Upper lobe of left lung (tissue), 6 donors: ENCODE measurements around the gene HSD11B2. TPM values are rescaled to one million over a fixed set of nuclear protein-coding genes. Genes with fewer than 3 reads are reported as not detected.
A peak's percentile ranks its signal among the peaks of the same experiment; 100 is the strongest.

ENCODE experiments used
- ATAC-seq, 2 donors: fragments of 200-7000 bp; cut with Tn5 transposase; one replicate each; pipeline ENCODE4 v1.9.1; 2022; ENCODE audit warnings: mild to moderate bottlenecking in 2 of 2, moderate library complexity in 2 of 2; ENCODE audit not compliant: low FRiP score in 2 of 2
- DNase-seq, 2 donors: peaks; one replicate each; pipeline ENCODE4 v3.0.0-alpha.2; 2019 to 2020
- H3K27ac ChIP-seq, 4 donors: fragments of 200-600 bp; sonication (generic); one replicate each; pipeline ENCODE4 v1.5.1; 2016 to 2019
- H3K27me3 ChIP-seq, 4 donors: fragments of 200-600 bp; sonication (generic); one replicate each; pipeline ENCODE4 v1.5.1; 2017 to 2019
- H3K36me3 ChIP-seq, 4 donors: fragments of 200-600 bp; sonication (generic); one replicate each; pipeline ENCODE4 v1.5.1; 2016 to 2019
- H3K4me1 ChIP-seq, 4 donors: fragments of 200-600 bp; sonication (generic); one replicate each; pipeline ENCODE4 v1.5.1; 2018 to 2019
- H3K4me3 ChIP-seq, 4 donors: fragments of 200-600 bp; sonication (generic); one replicate each; pipeline ENCODE4 v1.5.1; 2017 to 2019; ENCODE audit warnings: mild to moderate bottlenecking in 2 of 4, moderate library complexity in 1 of 4
- H3K9me3 ChIP-seq, 4 donors: fragments of 200-600 bp; sonication (generic); one replicate each; pipeline ENCODE4 v1.5.1; 2018 to 2019
- CTCF ChIP-seq, 6 experiments: fragments of 450-650 bp in 4 of 6; fragments of 200-600 bp in 2 of 6; sonication (generic) in 2 of 6; IDR thresholded peaks; one replicate each; pipeline ENCODE4 v1.5.1; 2016 to 2019; ENCODE audit warnings: antibody characterized with exemption in 6 of 6
- EP300 ChIP-seq, 4 donors: sonication (generic); formaldehyde crosslinking; IDR thresholded peaks; one replicate each; pipeline ENCODE4 v1.5.1; 2017; ENCODE audit warnings: antibody characterized with exemption in 4 of 4, control low read depth in 2 of 4
- POLR2A ChIP-seq, 4 donors: fragments of 450-650 bp; IDR thresholded peaks; one replicate each; pipeline ENCODE4 v1.5.1; 2016 to 2017; ENCODE audit warnings: antibody characterized with exemption in 4 of 4, mild to moderate bottlenecking in 2 of 4
- POLR2AphosphoS5 ChIP-seq, 2 donors: sonication (generic); formaldehyde crosslinking; IDR thresholded peaks; one replicate each; pipeline ENCODE4 v1.5.1; 2017; ENCODE audit warnings: antibody characterized with exemption in 2 of 2
- WGBS, 2 donors: methylation state at CpG; one replicate each; pipeline ENCODE4 v1.1.5; 2017 to 2018; 5-methylcytosine and 5-hydroxymethylcytosine counted together
- total RNA-seq, 6 donors: library from RNA; depleted of rRNA in 4 of 6; stranded (reverse); fragments of >200 nt in 4 of 6; gene quantifications; one replicate each; pipeline versions ENCODE4 v1.1.0 to v1.2.1, GENCODE V29; 2016 to 2021
- donor health status: DM: no; HTN: no; CAD: no; lungs with moderate emphysema.
- donor health status: DM: no; HTN: yes; CAD: no; lungs with severe emphysema.

Gene HSD11B2
- total RNA-seq, 6 donors from 2014 or later: 0.78 to 5.0 (median 1.6) TPM

- peak overlapping the region; percentile 19 to 49 (median 26) for H3K27ac ChIP-seq
- DNase-seq (no peak), ATAC-seq (no peak)
- no peaks in the 10 kb centered on the region for H3K9me3 ChIP-seq
- peaks cover 0 to 13% (median 2%) of the 10 kb centered on the region in 4 donors for H3K27me3 ChIP-seq
- H3K4me1 ChIP-seq: peaks cover 35 to 59% (median 50%) of the 10 kb centered on the region in 4 donors
- no peaks in the 10 kb centered on the region for H3K36me3 ChIP-seq
- WGBS, 2 donors: 82 to 89% methylated on average over 7 to 11 of the region's 11 CpGs
- peak overlapping the region in 1 of 4 donors; percentile 65 for H3K4me3 ChIP-seq
- TF ChIP-seq POLR2A (IDR thresholded peaks at IDR 0.05): no peak
- TF ChIP-seq POLR2AphosphoS5 (IDR thresholded peaks at IDR 0.05): no peak
- no peak for TF ChIP-seq CTCF (IDR thresholded peaks at IDR 0.05)
- TF ChIP-seq EP300 (IDR thresholded peaks at IDR 0.05): no peak
Observed at GRCh38 chr16:67390816-67391423, 40.0 kb upstream of the HSD11B2 start.

- Histone ChIP-seq H3K27ac (peak overlapping the region; percentile 22 to 69 (median 58)), H3K4me1 (peaks cover 42 to 67% (median 57%) of the 10 kb centered on the region in 4 donors), H3K27me3 (peaks cover 0 to 13% (median 2%) of the 10 kb centered on the region in 4 donors), H3K36me3 (no peaks in the 10 kb centered on the region), H3K9me3 (no peaks in the 10 kb centered on the region), H3K4me3 (peak overlapping the region in 3 of 4 donors; percentile 37 to 65 (median 51))
- DNase-seq: peak in 1 of 2 donors; percentile 45
- 48 to 55% methylated on average over 7 to 15 of the region's 15 CpGs for WGBS, 2 donors
- TF ChIP-seq EP300 (IDR thresholded peaks at IDR 0.05): no peak
- TF ChIP-seq CTCF (IDR thresholded peaks at IDR 0.05): no peak
- no peak for TF ChIP-seq POLR2AphosphoS5 (IDR thresholded peaks at IDR 0.05)
- TF ChIP-seq POLR2A (IDR thresholded peaks at IDR 0.05): no peak
- ATAC-seq: peak in 1 of 2 donors; percentile 9
Observed at GRCh38 chr16:67391424-67392300, 39.3 kb upstream of the HSD11B2 start.

DNA sequence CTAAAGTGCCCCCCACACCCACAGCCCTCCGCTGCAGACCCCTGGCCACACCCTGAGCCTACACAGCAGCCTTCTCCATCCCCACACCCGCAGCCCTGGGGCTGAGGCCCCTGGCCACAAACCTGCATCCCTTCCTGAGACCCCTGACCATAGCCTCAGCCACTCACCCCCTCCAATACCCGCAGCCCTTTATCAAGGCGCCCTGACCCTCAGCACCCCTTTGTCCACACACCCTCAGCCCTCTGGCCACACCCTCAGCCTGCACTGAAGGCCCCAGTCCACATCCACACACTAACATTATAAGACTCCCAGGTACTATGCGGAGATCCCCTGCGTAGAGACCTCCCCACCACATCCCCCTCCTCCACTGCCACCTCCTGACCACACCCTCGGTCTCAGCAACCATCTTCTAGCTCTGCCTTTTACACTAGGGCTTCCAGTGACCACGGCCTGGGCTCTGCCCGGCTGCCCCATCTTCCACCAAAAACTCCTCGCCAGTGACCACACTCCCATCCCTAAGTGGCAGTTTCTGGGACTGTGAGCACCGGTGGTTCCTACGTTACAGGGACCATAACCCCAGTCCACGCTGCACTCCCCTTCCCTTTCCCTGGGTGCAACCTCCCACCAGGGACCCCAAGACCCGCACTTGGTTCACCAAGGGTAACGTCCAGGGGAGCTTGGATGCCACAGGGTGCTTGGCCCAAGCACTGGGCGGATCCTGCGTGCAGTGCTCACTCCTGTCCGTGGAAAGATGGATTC, 38.4 kb upstream of the HSD11B2 start:
- 65 to 71% methylated on average over 13 to 18 of the region's 18 CpGs for WGBS, 2 donors
- Histone ChIP-seq H3K4me1 (peaks cover 47 to 75% (median 63%) of the 10 kb centered on the region in 4 donors), H3K4me3 (peak overlapping the region in 3 of 4 donors; percentile 37 to 65 (median 51)), H3K9me3 (no peaks in the 10 kb centered on the region), H3K27ac (peak overlapping the region; percentile 63 to 69 (median 66)), H3K36me3 (no peaks in the 10 kb centered on the region), H3K27me3 (peaks cover 0 to 13% (median 2%) of the 10 kb centered on the region in 4 donors)
- DNase-seq (peak in 1 of 2 donors; percentile 27), ATAC-seq (no peak)
- TF ChIP-seq POLR2A (IDR thresholded peaks at IDR 0.05) (no peak), CTCF (IDR thresholded peaks at IDR 0.05) (no peak), EP300 (IDR thresholded peaks at IDR 0.05) (no peak), POLR2AphosphoS5 (IDR thresholded peaks at IDR 0.05) (no peak)

- ATAC-seq (peak; percentile 81 to 83), DNase-seq (peak; percentile 89 to 97)
- WGBS, 2 donors: 12% methylated on average over 40 of the region's 56 CpGs; no CpG with 5 or more reads in 1 of the 2 donors
- no peaks in the 10 kb centered on the region for H3K9me3 ChIP-seq
- peak within 1 kb of the TSS; percentile 65 to 76 (median 68) for H3K27ac ChIP-seq
- TF ChIP-seq POLR2AphosphoS5 (IDR thresholded peaks at IDR 0.05): peak in 1 of 2 donors; percentile 57
- TF ChIP-seq POLR2A (IDR thresholded peaks at IDR 0.05): peak in 2 of 4 donors; percentile 33 to 48
- peak; percentile 67 to 93 (median 84) for TF ChIP-seq CTCF (IDR thresholded peaks at IDR 0.05)
- peak in 1 of 4 donors; percentile 3 for TF ChIP-seq EP300 (IDR thresholded peaks at IDR 0.05)
- peaks cover 47 to 76% (median 63%) of the 10 kb centered on the region in 4 donors for H3K4me1 ChIP-seq
- H3K36me3 ChIP-seq: no peaks in the 10 kb centered on the region
- H3K4me3 ChIP-seq: peak within 1 kb of the TSS in 3 of 4 donors; percentile 37 to 65 (median 51)
- peaks cover 0 to 13% (median 2%) of the 10 kb centered on the region in 4 donors for H3K27me3 ChIP-seq
Observed at GRCh38 chr16:67393111-67393787, 37.7 kb upstream of the HSD11B2 start, which contains the start of gene TPPP3. TSS of gene TPPP3 (minus strand) at chr16:67393498. CDS start at chr16:67391111, 2,387 bp downstream.
